Measurements from ENCODE around the gene PRKRIP1.
"Not testable (repeated sequence)": the region's sequence is repeated elsewhere in the genome, so short reads cannot be mapped to it uniquely, and the experiment has no call there.

PRKRIP1 gene

GRCh38 chr7:102395873-102396709 lies at the start of gene PRKRIP1:
TSS of gene PRKRIP1 (plus strand) at chr7:102396363. CDS start at chr7:102396412, 49 bp downstream.
- peak; percentile 46 for DNase-seq

- DNase-seq, result not testable (repeated sequence)
Measured at GRCh38 chr7:102346983-102347382, 49.2 kb upstream of the PRKRIP1 start.

GRCh38 chr7:102356344-102356743 lies 39.8 kb upstream of the PRKRIP1 start, which contains the start of gene SPDYE6:
TSS of gene SPDYE6 (minus strand) at chr7:102356444. CDS start at chr7:102356023, 421 bp downstream.
- not testable (repeated sequence) for DNase-seq

GRCh38 chr7:102363549-102364393 lies 32.4 kb upstream of the PRKRIP1 start:
- peak; percentile 96 for DNase-seq

GRCh38 chr7:102364394-102364886 lies 31.7 kb upstream of the PRKRIP1 start:
- DNase-seq, result not testable (repeated sequence)

- DNase-seq, result not testable (repeated sequence)
Measured at GRCh38 chr7:102365390-102365789, 30.8 kb upstream of the PRKRIP1 start.

GRCh38 chr7:102370038-102370437 lies 26.1 kb upstream of the PRKRIP1 start:
- not testable (repeated sequence) for DNase-seq

- DNase-seq, result not testable (repeated sequence)
Measured at GRCh38 chr7:102372796-102373195, 23.4 kb upstream of the PRKRIP1 start.

GRCh38 chr7:102376964-102377466 lies 19.1 kb upstream of the PRKRIP1 start:
- no peak for DNase-seq

- not testable (repeated sequence) for DNase-seq
Measured at GRCh38 chr7:102380837-102381236, 15.3 kb upstream of the PRKRIP1 start.

GRCh38 chr7:102381696-102382425 lies 14.3 kb upstream of the PRKRIP1 start:
- not testable (repeated sequence) for DNase-seq

GRCh38 chr7:102387064-102387463 lies 9.1 kb upstream of the PRKRIP1 start:
- no peak for DNase-seq

GRCh38 chr7:102389810-102390209 lies 6.4 kb upstream of the PRKRIP1 start:
- no peak for DNase-seq

GRCh38 chr7:102390697-102391484 lies 5.3 kb upstream of the PRKRIP1 start:
- no peak for DNase-seq

GRCh38 chr7:102392330-102392729 lies 3.8 kb upstream of the PRKRIP1 start:
- DNase-seq, result no peak

- DNase-seq, result no peak
Measured at GRCh38 chr7:102393467-102393866, 2.7 kb upstream of the PRKRIP1 start.

GRCh38 chr7:102395592-102395872 lies 631 bp upstream of the PRKRIP1 start:
- no peak for DNase-seq

GRCh38 chr7:102396710-102397019 lies 502 bp downstream of the PRKRIP1 start:
- no peak for DNase-seq

- no peak for DNase-seq
Measured at GRCh38 chr7:102398543-102398942, 2.4 kb downstream of the PRKRIP1 start.

- no peak for DNase-seq
Measured at GRCh38 chr7:102400360-102400759, 4.2 kb downstream of the PRKRIP1 start.

- no peak for DNase-seq
Measured at GRCh38 chr7:102403563-102403962, 7.4 kb downstream of the PRKRIP1 start.

Measured in SIG-M5 (cell line).